HepG2 (cell line): ENCODE measurements around the gene UPK1A. TPM values are rescaled to one million over a fixed set of nuclear protein-coding genes. Genes with fewer than 3 reads are reported as not detected.

Experiments used
- ARNT ChIP-seq: fragments of 450-650 bp; IDR thresholded peaks from 2 replicates; pipeline ENCODE4 v1.6.1; 2017
- CEBPB ChIP-seq: IDR thresholded peaks from 2 replicates; pipeline ENCODE4 v1.6.1; 2011; ENCODE audit warnings: low read depth, low read length, improper control_type of control experiment, borderline replicate concordance
- HDAC1 ChIP-seq: sonication (generic); formaldehyde crosslinking; IDR thresholded peaks from 2 replicates; pipeline ENCODE4 v1.5.1; 2020; ENCODE audit warnings: mild to moderate bottlenecking, missing genetic modification reagents
- HNRNPL ChIP-seq: fragments of 200-400 bp; formaldehyde crosslinking; IDR thresholded peaks from 2 replicates; pipeline ENCODE4 v1.6.1; 2017; ENCODE audit warnings: mild to moderate bottlenecking, low read depth, low read length
- HNRNPUL1 ChIP-seq: fragments of 200-400 bp; formaldehyde crosslinking; IDR thresholded peaks from 2 replicates; pipeline ENCODE4 v1.6.1; 2017; ENCODE audit warnings: low read depth, mild to moderate bottlenecking, low read length, moderate library complexity
- ISX ChIP-seq: sonication (generic); formaldehyde crosslinking; conservative IDR thresholded peaks from 2 replicates; pipeline ENCODE4 v1.5.0; 2020; ENCODE audit warnings: missing genetic modification reagents
- NFE2L1 ChIP-seq: sonication (generic); formaldehyde crosslinking; IDR thresholded peaks from 2 replicates; pipeline ENCODE4 v1.4.0; 2020; ENCODE audit warnings: missing genetic modification reagents, mild to moderate bottlenecking, borderline replicate concordance
- PHF21A ChIP-seq: sonication (generic); formaldehyde crosslinking; IDR thresholded peaks from 2 replicates; pipeline ENCODE4 v1.5.0; 2020; ENCODE audit warnings: mild to moderate bottlenecking, missing genetic modification reagents
- SOX13 ChIP-seq, 3 experiments: fragments of 450-650 bp in 1 of 3; sonication (generic) in 1 of 3; formaldehyde crosslinking in 1 of 3; IDR thresholded peaks in 2 of 3; conservative IDR thresholded peaks in 1 of 3; 2 replicates each; pipeline versions ENCODE4 v1.5.0 to v1.6.1; 2016 to 2020; ENCODE audit warnings: antibody characterized with exemption in 1 of 3, mild to moderate bottlenecking in 1 of 3, missing compliant biosample characterization in 1 of 3, missing genetic modification reagents in 1 of 3, moderate library complexity in 1 of 3
- SRSF1 ChIP-seq: fragments of 200-400 bp; formaldehyde crosslinking; optimal IDR thresholded peaks from 2 replicates; pipeline ENCODE3; 2017; ENCODE audit warnings: mild to moderate bottlenecking, low read depth, low read length, moderate library complexity
- ZBTB3 ChIP-seq: sonication (generic); formaldehyde crosslinking; IDR thresholded peaks from 2 replicates; pipeline ENCODE4 v1.4.0; 2020; ENCODE audit warnings: low read depth, mild to moderate bottlenecking, moderate library complexity, missing genetic modification reagents, borderline replicate concordance
- ZNF121 ChIP-seq: sonication (generic); formaldehyde crosslinking; IDR thresholded peaks from 2 replicates; pipeline ENCODE4 v1.5.0; 2020; ENCODE audit warnings: mild to moderate bottlenecking, missing genetic modification reagents
- ZNF510 ChIP-seq: sonication (generic); formaldehyde crosslinking; IDR thresholded peaks from 2 replicates; pipeline ENCODE4 v1.4.0; 2020; ENCODE audit warnings: low read depth, mild to moderate bottlenecking, missing genetic modification reagents
- ZNF609 ChIP-seq: sonication (generic); formaldehyde crosslinking; IDR thresholded peaks from 2 replicates; pipeline ENCODE4 v1.4.0; 2020; ENCODE audit warnings: mild to moderate bottlenecking, missing genetic modification reagents, borderline replicate concordance
- ZNF740 ChIP-seq: sonication (generic); formaldehyde crosslinking; IDR thresholded peaks from 2 replicates; pipeline ENCODE4 v1.4.0; 2020; ENCODE audit warnings: missing genetic modification reagents
- ZNF782 ChIP-seq: sonication (generic); formaldehyde crosslinking; IDR thresholded peaks from 2 replicates; pipeline ENCODE4 v1.4.0; 2020; ENCODE audit warnings: missing genetic modification reagents, mild to moderate bottlenecking, borderline replicate concordance
- ZNF841 ChIP-seq: sonication (generic); formaldehyde crosslinking; IDR thresholded peaks from 2 replicates; pipeline ENCODE4 v1.8.1; 2023; ENCODE audit warnings: missing genetic modification reagents, borderline replicate concordance
- polyA plus RNA-seq, 8 experiments: library from polyadenylated mRNA; depleted of rRNA in 3 of 8; stranded (reverse) in 7 of 8; unstranded in 1 of 8; fragments of >200 nt; fragmentation: Illumina TruSeq in 4 of 8; extraction: Trizol in 4 of 8; gene quantifications; 2 replicates each; pipeline versions ENCODE4 v1.2.1 to v1.2.3, GENCODE V29; 2011 to 2016; ENCODE audit warnings: low read depth in 4 of 8, missing spikeins in 1 of 8, mixed read lengths in 1 of 8; ENCODE audit not compliant: insufficient read depth in 1 of 8
- total RNA-seq, 5 experiments: library from RNA; depleted of rRNA; stranded (reverse); fragments of >200 nt; fragmentation: Illumina TruSeq; extraction: Trizol; gene quantifications; 2 replicates each; pipeline ENCODE4 v1.2.3, GENCODE V29; 2016; ENCODE audit warnings: low read depth in 1 of 5
- TF ChIP-seq, protein P1 (sequence below): sonication (generic); formaldehyde crosslinking; conservative IDR thresholded peaks from 2 replicates; pipeline ENCODE4 v1.4.0; 2020; ENCODE audit warnings: missing genetic modification reagents
- TF ChIP-seq, protein P2 (sequence below): sonication (generic); formaldehyde crosslinking; IDR thresholded peaks from 2 replicates; pipeline ENCODE4 v1.4.0; 2020; ENCODE audit warnings: mild to moderate bottlenecking, missing genetic modification reagents, borderline replicate concordance

Gene UPK1A
- total and polyA plus RNA-seq, 2 of the 13 experiments (the other 11 are each of a cell fraction or from before 2014, with no cell fraction given), result 2.9 TPM; not detected in 1

DNA sequence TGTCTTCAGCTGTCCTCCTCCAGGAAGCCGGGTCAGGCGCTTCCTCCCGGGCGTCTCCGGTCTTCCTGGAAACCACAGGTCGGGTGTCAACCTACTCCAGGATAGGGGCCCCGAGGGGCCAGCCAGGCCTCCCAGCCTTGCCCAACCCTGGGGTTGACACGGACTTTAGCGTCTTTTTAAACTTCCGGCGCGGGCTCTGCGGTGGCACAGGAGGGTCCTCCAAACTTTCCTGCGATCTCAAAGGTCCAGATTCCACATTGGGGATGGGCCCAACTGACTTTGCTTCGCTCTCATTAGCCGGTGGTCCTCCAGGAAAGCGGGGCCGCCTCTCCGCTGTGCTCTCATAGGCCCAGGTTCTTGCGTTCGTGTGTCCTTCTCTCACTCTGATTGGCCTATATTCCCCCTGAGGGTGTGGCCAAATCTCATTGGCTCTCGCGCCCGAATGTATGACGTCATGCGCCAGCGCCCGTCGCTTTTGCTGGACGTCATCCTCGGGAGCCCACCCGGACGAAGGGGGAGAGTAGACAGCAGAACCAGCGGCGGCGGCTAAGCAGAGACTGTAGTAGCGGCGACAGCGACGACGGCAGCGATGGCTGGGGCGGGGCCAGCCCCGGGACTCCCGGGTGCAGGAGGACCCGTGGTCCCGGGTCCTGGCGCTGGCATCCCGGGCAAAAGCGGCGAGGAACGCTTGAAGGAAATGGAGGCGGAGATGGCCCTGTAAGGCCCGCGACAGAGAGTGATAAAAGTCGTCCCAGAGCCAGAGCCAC, 37.6 kb upstream of the UPK1A start, which contains the start of gene RBM42 (continued):
- TF ChIP-seq SRSF1 (no peak), ZNF121 (CRISPR knock-in tag) (no peak), ZNF740 (CRISPR knock-in tag) (peak; percentile 68; the same call in 1 of the 2 replicates), SOX13 (IDR thresholded peaks at IDR 0.05) (no peak), SOX13 (CRISPR knock-in tag; conservative IDR thresholded peaks at IDR 0.05 in 1 of 2, IDR thresholded peaks at IDR 0.05 in 1 of 2) (0 out of 4 replicates have a peak, but pooled peaks of 1 of the 2 experiments have one; percentile 19), ZNF510 (CRISPR knock-in tag) (no peak), PHF21A (CRISPR knock-in tag) (peak; percentile 86; the same call in 1 of the 2 replicates), ZBTB3 (CRISPR knock-in tag) (no peak), ISX (CRISPR knock-in tag) (peak; percentile 89; the same call in 1 of the 2 replicates), HNRNPL (0 out of 2 replicates have a peak, but pooled peaks have one; percentile 81), ZNF609 (CRISPR knock-in tag) (no peak), HNRNPUL1 (no peak), ZNF841 (CRISPR knock-in tag) (no peak), ARNT (no peak), ZNF782 (CRISPR knock-in tag) (peak; percentile 29; the same call in 1 of the 2 replicates), HDAC1 (CRISPR knock-in tag) (peak; percentile 99), CEBPB (peak; percentile 51; the same call in 1 of the 2 replicates), NFE2L1 (CRISPR knock-in tag) (no peak)
- TF ChIP-seq, protein P1, sequence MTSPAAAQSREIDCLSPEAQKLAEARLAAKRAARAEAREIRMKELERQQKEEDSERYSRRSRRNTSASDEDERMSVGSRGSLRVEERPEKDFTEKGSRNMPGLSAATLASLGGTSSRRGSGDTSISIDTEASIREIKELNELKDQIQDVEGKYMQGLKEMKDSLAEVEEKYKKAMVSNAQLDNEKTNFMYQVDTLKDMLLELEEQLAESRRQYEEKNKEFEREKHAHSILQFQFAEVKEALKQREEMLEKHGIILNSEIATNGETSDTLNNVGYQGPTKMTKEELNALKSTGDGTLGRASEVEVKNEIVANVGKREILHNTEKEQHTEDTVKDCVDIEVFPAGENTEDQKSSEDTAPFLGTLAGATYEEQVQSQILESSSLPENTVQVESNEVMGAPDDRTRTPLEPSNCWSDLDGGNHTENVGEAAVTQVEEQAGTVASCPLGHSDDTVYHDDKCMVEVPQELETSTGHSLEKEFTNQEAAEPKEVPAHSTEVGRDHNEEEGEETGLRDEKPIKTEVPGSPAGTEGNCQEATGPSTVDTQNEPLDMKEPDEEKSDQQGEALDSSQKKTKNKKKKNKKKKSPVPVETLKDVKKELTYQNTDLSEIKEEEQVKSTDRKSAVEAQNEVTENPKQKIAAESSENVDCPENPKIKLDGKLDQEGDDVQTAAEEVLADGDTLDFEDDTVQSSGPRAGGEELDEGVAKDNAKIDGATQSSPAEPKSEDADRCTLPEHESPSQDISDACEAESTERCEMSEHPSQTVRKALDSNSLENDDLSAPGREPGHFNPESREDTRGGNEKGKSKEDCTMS (CRISPR knock-in tag), result no peak
- TF ChIP-seq, protein P2, sequence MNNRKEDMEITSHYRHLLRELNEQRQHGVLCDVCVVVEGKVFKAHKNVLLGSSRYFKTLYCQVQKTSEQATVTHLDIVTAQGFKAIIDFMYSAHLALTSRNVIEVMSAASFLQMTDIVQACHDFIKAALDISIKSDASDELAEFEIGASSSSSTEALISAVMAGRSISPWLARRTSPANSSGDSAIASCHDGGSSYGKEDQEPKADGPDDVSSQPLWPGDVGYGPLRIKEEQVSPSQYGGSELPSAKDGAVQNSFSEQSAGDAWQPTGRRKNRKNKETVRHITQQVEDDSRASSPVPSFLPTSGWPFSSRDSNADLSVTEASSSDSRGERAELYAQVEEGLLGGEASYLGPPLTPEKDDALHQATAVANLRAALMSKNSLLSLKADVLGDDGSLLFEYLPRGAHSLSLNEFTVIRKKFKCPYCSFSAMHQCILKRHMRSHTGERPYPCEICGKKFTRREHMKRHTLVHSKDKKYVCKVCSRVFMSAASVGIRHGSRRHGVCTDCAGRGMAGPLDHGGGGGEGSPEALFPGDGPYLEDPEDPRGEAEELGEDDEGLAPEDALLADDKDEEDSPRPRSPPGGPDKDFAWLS, result no peak
